HCT116 (cell line): ENCODE data around the gene TANC1. TPM values are rescaled to one million over a fixed set of nuclear protein-coding genes. Genes with fewer than 3 reads are reported as not detected.

ENCODE experiments used
- ATAC-seq: fragments of 200-7000 bp; cut with Tn5 transposase; 2 replicates; pipeline ENCODE4 v1.9.1; 2020; ENCODE audit warnings: mild to moderate bottlenecking, moderate library complexity
- BruUV-seq: library from RNA; stranded (reverse); fragments of 400-500 nt; replicated peaks from 2 replicates; lab custom pipeline; 2021; lab: Mats Ljungman, UMichigan
- CTCF ChIA-PET: fragments of 300-600 bp; sonication (Branson Sonifier 250); formaldehyde crosslinking; loops from one replicate; lab custom pipeline; 2021; ENCODE audit warnings: antibody characterized with exemption; lab: Charles Lee
- POLR2A ChIA-PET: fragments of 300-600, 350-600 bp; sonication (Branson Sonifier 250); formaldehyde crosslinking; loops from one replicate; lab custom pipeline; 2021; ENCODE audit warnings: antibody characterized with exemption; lab: Charles Lee
- RAD21 ChIA-PET, 2 experiments: fragments of 300-600 bp; sonication (Branson Sonifier 250); formaldehyde crosslinking; loops; one replicate each; lab custom pipeline; 2023; ENCODE audit warnings: low total read pairs in 2 of 2; ENCODE audit not compliant: uncharacterized antibody in 2 of 2, unreplicated experiment in 2 of 2, low non-redundant PET in 1 of 2; lab: Charles Lee
- DNase-seq: peaks from one replicate; pipeline ENCODE4 v3.0.0-alpha.2; 2010; ENCODE audit warnings: low read depth, low spot score
- H2AFZ ChIP-seq: fragments of 200-600 bp; shearing (Covaris generic), sonication (generic); 2 replicates; pipeline ENCODE4 v1.6.1; 2017; ENCODE audit warnings: low read depth, mixed run types, mixed read lengths, antibody characterized with exemption, low read length; ENCODE audit not compliant: poor library complexity, severe bottlenecking
- H3K27ac ChIP-seq: 2 replicates; pipeline ENCODE4 v1.5.1; 2012; ENCODE audit warnings: low read depth, low read length
- H3K27me3 ChIP-seq: fragments of 200-600 bp; sonication (generic); 2 replicates; pipeline ENCODE4 v1.6.1; 2016; ENCODE audit warnings: mixed run types, low read length, mixed read lengths; ENCODE audit not compliant: insufficient read depth
- H3K36me3 ChIP-seq, 2 experiments: fragments of 200-500 bp in 1 of 2; fragments of 200-600 bp in 1 of 2; sonication (Bioruptor generic) in 1 of 2; sonication (generic) in 1 of 2; 2 replicates each; pipeline versions ENCODE4 v1.5.1 to v1.6.1; 2014 to 2016; ENCODE audit warnings: low read length in 2 of 2, inconsistent platforms in 1 of 2, mixed read lengths in 1 of 2, mixed run types in 1 of 2; ENCODE audit not compliant: insufficient read depth in 2 of 2, control insufficient read depth in 1 of 2
- H3K4me1 ChIP-seq, 2 experiments: fragments of 200-600 bp in 1 of 2; sonication (generic) in 1 of 2; 2 replicates each; pipeline versions ENCODE4 v1.5.1 to v1.6.1; 2012 to 2017; ENCODE audit warnings: low read length in 2 of 2, inconsistent platforms in 1 of 2, mild to moderate bottlenecking in 1 of 2, mixed read lengths in 1 of 2, mixed run types in 1 of 2, moderate library complexity in 1 of 2; ENCODE audit not compliant: insufficient read depth in 2 of 2, control insufficient read depth in 1 of 2
- H3K4me2 ChIP-seq: fragments of 200-600 bp; sonication (generic); 2 replicates; pipeline ENCODE4 v1.6.1; 2017; ENCODE audit warnings: mixed run types, low read length, mixed read lengths
- H3K4me3 ChIP-seq, 2 experiments: fragments of 200-600 bp in 1 of 2; sonication (generic) in 1 of 2; replicated peaks in 1 of 2; 2 replicates each; pipeline ENCODE4 v1.5.1; 2011 to 2016; ENCODE audit warnings: low read length in 2 of 2, control low read depth in 1 of 2, low read depth in 1 of 2, mild to moderate bottlenecking in 1 of 2, mixed read lengths in 1 of 2, mixed run types in 1 of 2
- H3K79me2 ChIP-seq: fragments of 200-600 bp; sonication (generic); 2 replicates; pipeline ENCODE4 v1.6.1; 2017; ENCODE audit warnings: mild to moderate bottlenecking, mixed run types, low read length, moderate library complexity, mixed read lengths; ENCODE audit not compliant: insufficient read depth
- H3K9ac ChIP-seq: fragments of 200-600 bp; sonication (generic); 2 replicates; pipeline ENCODE4 v1.6.1; 2016; ENCODE audit warnings: low read length, mixed read lengths
- H3K9me2 ChIP-seq: fragments of 200-600 bp; sonication (generic), shearing (Covaris generic); 2 replicates; pipeline ENCODE4 v1.6.1; 2017; ENCODE audit warnings: mixed run types, mild to moderate bottlenecking, moderate library complexity; ENCODE audit not compliant: insufficient read depth
- H3K9me3 ChIP-seq, 2 experiments: fragments of 200-500 bp in 1 of 2; fragments of 200-600 bp in 1 of 2; sonication (Bioruptor generic) in 1 of 2; sonication (generic) in 1 of 2; 2 replicates each; pipeline ENCODE4 v1.6.1; 2014 to 2017; ENCODE audit warnings: low read length in 2 of 2, mixed read lengths in 2 of 2, inconsistent platforms in 1 of 2, low read depth in 1 of 2, mild to moderate bottlenecking in 1 of 2, mixed run types in 1 of 2, moderate library complexity in 1 of 2; ENCODE audit not compliant: control insufficient read depth in 1 of 2, insufficient read depth in 1 of 2
- H4K20me1 ChIP-seq: fragments of 200-600 bp; sonication (generic), shearing (Covaris generic); 2 replicates; pipeline ENCODE4 v1.6.1; 2017; ENCODE audit warnings: mixed run types, mild to moderate bottlenecking, moderate library complexity; ENCODE audit not compliant: insufficient read depth
- ATF3 ChIP-seq: IDR thresholded peaks from 2 replicates; pipeline ENCODE4 v1.6.1; 2012
- CBX3 ChIP-seq: IDR thresholded peaks from 2 replicates; pipeline ENCODE4 v1.6.1; 2012; ENCODE audit warnings: low read depth
- CTCF ChIP-seq, 3 experiments: fragments of 200-600 bp in 1 of 3; sonication (generic) in 1 of 3; IDR thresholded peaks in 2 of 3; conservative IDR thresholded peaks in 1 of 3; 2 replicates each; pipeline ENCODE4 v1.5.1; 2012 to 2017; ENCODE audit warnings: low read depth in 2 of 3, low read length in 2 of 3, antibody characterized with exemption in 1 of 3, borderline replicate concordance in 1 of 3, control low read depth in 1 of 3, mild to moderate bottlenecking in 1 of 3, mixed read lengths in 1 of 3, mixed run types in 1 of 3, moderate library complexity in 1 of 3; ENCODE audit not compliant: insufficient read depth in 1 of 3
- EGR1 ChIP-seq: IDR thresholded peaks from 2 replicates; pipeline ENCODE4 v1.6.1; 2012; ENCODE audit warnings: low read depth
- ELF1 ChIP-seq: IDR thresholded peaks from 2 replicates; pipeline ENCODE4 v1.6.1; 2012; ENCODE audit warnings: low read depth, borderline replicate concordance
- EZH2 ChIP-seq: fragments of 200-600 bp; sonication (generic); IDR thresholded peaks from 2 replicates; pipeline ENCODE4 v1.6.1; 2017; ENCODE audit warnings: antibody characterized with exemption, mixed run types
- EZH2phosphoT487 ChIP-seq: fragments of 200-600 bp; IDR thresholded peaks from 2 replicates; pipeline ENCODE4 v1.6.1; 2018; ENCODE audit warnings: antibody characterized with exemption, borderline replicate concordance
- JUND ChIP-seq: IDR thresholded peaks from 2 replicates; pipeline ENCODE4 v1.6.1; 2012
- POLR2A ChIP-seq: IDR thresholded peaks from 2 replicates; pipeline ENCODE4 v1.7.0; 2011; ENCODE audit warnings: borderline replicate concordance; ENCODE audit not compliant: insufficient read depth, insufficient read length; ENCODE audit errors: extremely low read depth
- POLR2AphosphoS5 ChIP-seq: IDR thresholded peaks from 2 replicates; pipeline ENCODE4 v1.6.1; 2011; ENCODE audit warnings: mild to moderate bottlenecking, low read depth, low read length, moderate library complexity
- SP1 ChIP-seq: IDR thresholded peaks from 2 replicates; pipeline ENCODE4 v1.6.1; 2012; ENCODE audit warnings: low read depth
- SRF ChIP-seq: IDR thresholded peaks from 2 replicates; pipeline ENCODE4 v1.6.1; 2012; ENCODE audit warnings: low read depth
- intact Hi-C: fragments of 100-400 bp; cut with micrococcal nuclease; formaldehyde crosslinking; loops from 2 replicates; pipeline ENCODE4 v1.10.0; 2022
- total RNA-seq: library from RNA; stranded (reverse); gene quantifications from one replicate; pipeline ENCODE4 v1.2.1, GENCODE V29; 2021; ENCODE audit not compliant: unreplicated experiment

The TANC1 gene
- total RNA-seq, 1 experiment from 2014 or later, result 15.1 TPM

GRCh38 chr2:159072795-159073194 lies 104.4 kb downstream of the TANC1 start:
- CTCF ChIA-PET, result interaction anchor here (0.5 kb wide), 1 partner anchor 14 kb away, joined by 3 read pairs; no protein-coding TSS in a partner anchor
- TF ChIP-seq SRF (no peak), CTCF (IDR thresholded peaks at IDR 0.05 in 2 of 3, conservative IDR thresholded peaks at IDR 0.05 in 1 of 3; ENCODE audit: borderline replicate concordance in 1 of 3, insufficient read depth in 1 of 3, low read depth in 2 of 3, low read length in 2 of 3) (no peak)
- TF ChIP-seq, all 23 proteins: peak for 0
- Histone ChIP-seq H2AFZ (no peak overlapping the region), H3K27ac (no peak overlapping the region), H4K20me1 (no peaks in the 10 kb centered on the region), H3K4me3 (no peak overlapping the region), H3K4me2 (no peak overlapping the region), H3K9me3 (no peaks in the 10 kb centered on the region), H3K27me3 (no peaks in the 10 kb centered on the region), H3K9ac (no peak overlapping the region), H3K4me1 (peaks cover 0 to 5% of the 10 kb centered on the region in 2 experiments; a peak in 1 of 4 replicates), H3K9me2 (no peaks in the 10 kb centered on the region), H3K79me2 (no peaks in the 10 kb centered on the region), H3K36me3 (no peaks in the 10 kb centered on the region)
- DNase-seq, result no peak
- ChIA-PET RAD21 (no interaction called here), POLR2A (interaction anchor here (0.6 kb wide), 1 partner anchor 11 kb away, joined by 3 read pairs; no protein-coding TSS in a partner anchor)
- ATAC-seq, result no peak
- intact Hi-C loops, result no loop called here
- BruUV-seq, result no TSS peak

GRCh38 chr2:159073256-159073655 lies 104.8 kb downstream of the TANC1 start:
- POLR2A ChIA-PET, result no interaction called here
- no peaks in the 10 kb centered on the region for H3K36me3 ChIP-seq
- intact Hi-C loops, result no loop called here
- RAD21 ChIA-PET, result no interaction called here
- no TSS peak for BruUV-seq
- no peak overlapping the region for H3K4me3 ChIP-seq
- CTCF ChIA-PET, result no interaction called here
- H3K9me2 ChIP-seq, result no peaks in the 10 kb centered on the region
- no peak overlapping the region for H3K9ac ChIP-seq
- ATAC-seq, result no peak
- no peak overlapping the region for H3K4me2 ChIP-seq
- no peaks in the 10 kb centered on the region for H3K79me2 ChIP-seq
- no peak overlapping the region for H2AFZ ChIP-seq
- no peaks in the 10 kb centered on the region for H4K20me1 ChIP-seq
- no peaks in the 10 kb centered on the region for H3K27me3 ChIP-seq
- H3K9me3 ChIP-seq, result no peaks in the 10 kb centered on the region
- no peak for DNase-seq
- no peak overlapping the region for H3K27ac ChIP-seq
- H3K4me1 ChIP-seq, result peaks cover 0 to 5% of the 10 kb centered on the region in 2 experiments; a peak in 1 of 4 replicates
- TF ChIP-seq EZH2 (no peak), CBX3 (no peak), POLR2AphosphoS5 (no peak), EZH2phosphoT487 (no peak), ELF1 (no peak), CTCF (IDR thresholded peaks at IDR 0.05 in 2 of 3, conservative IDR thresholded peaks at IDR 0.05 in 1 of 3; ENCODE audit: borderline replicate concordance in 1 of 3, insufficient read depth in 1 of 3, low read depth in 2 of 3, low read length in 2 of 3) (no peak), POLR2A (no peak), SP1 (no peak), ATF3 (no peak), JUND (no peak), EGR1 (no peak)
